Measurements from ENCODE around the gene HMSD. TPM values are rescaled to one million over a fixed set of nuclear protein-coding genes. Genes with fewer than 3 reads are reported as not detected.
A peak's percentile ranks its signal among the peaks of the same experiment; 100 is the strongest.

The HMSD gene
- polyA plus RNA-seq, 4 donors: 1.2 to 2.2 (median 1.6) TPM

- no peak for DNase-seq (ENCODE audit: low read depth in 4 of 4, low spot score in 2 of 4)
These were observed 4.7 kb downstream of the HMSD start for GRCh38 chr18:63953811-63954210.

GRCh38 chr18:63956755-63957154, 7.7 kb downstream of the HMSD start:
- no peak for DNase-seq (ENCODE audit: low read depth in 4 of 4, low spot score in 2 of 4)

- DNase-seq (ENCODE audit: low read depth in 4 of 4, low spot score in 2 of 4): no peak
These were observed 11.8 kb downstream of the HMSD start for GRCh38 chr18:63960891-63961290.

GRCh38 chr18:63961435-63961980, 12.4 kb downstream of the HMSD start:
- DNase-seq (ENCODE audit: low read depth in 4 of 4, low spot score in 2 of 4): no peak

GRCh38 chr18:63962137-63962536, 13.0 kb downstream of the HMSD start:
- DNase-seq (ENCODE audit: low read depth in 4 of 4, low spot score in 2 of 4): no peak

GRCh38 chr18:63963615-63964256, 14.6 kb downstream of the HMSD start:
- peak in 1 of 4 donors; percentile 28 for DNase-seq (ENCODE audit: low read depth in 4 of 4, low spot score in 2 of 4)

- DNase-seq (ENCODE audit: low read depth in 4 of 4, low spot score in 2 of 4): no peak
These were observed 15.8 kb downstream of the HMSD start for GRCh38 chr18:63964908-63965307.

GRCh38 chr18:63965716-63966330, 16.7 kb downstream of the HMSD start:
- DNase-seq (ENCODE audit: low read depth in 4 of 4, low spot score in 2 of 4): no peak

GRCh38 chr18:63969942-63970808, 21.1 kb downstream of the HMSD start, which contains the start of gene SERPINB8:
TSS of gene SERPINB8 (plus strand) at chr18:63970081. CDS start at chr18:63978309, 8,228 bp downstream.
- DNase-seq (ENCODE audit: low read depth in 4 of 4, low spot score in 2 of 4): peak; percentile 75 to 90 (median 85)

- peak in 1 of 4 donors; percentile 66 for DNase-seq (ENCODE audit: low read depth in 4 of 4, low spot score in 2 of 4)
These were observed 21.7 kb downstream of the HMSD start for GRCh38 chr18:63970809-63971205.

GRCh38 chr18:63971320-63972001, 22.4 kb downstream of the HMSD start:
- DNase-seq (ENCODE audit: low read depth in 4 of 4, low spot score in 2 of 4): no peak

- no peak for DNase-seq (ENCODE audit: low read depth in 4 of 4, low spot score in 2 of 4)
These were observed 22.9 kb downstream of the HMSD start for GRCh38 chr18:63972002-63972376.

- no peak for DNase-seq (ENCODE audit: low read depth in 4 of 4, low spot score in 2 of 4)
These were observed 25.9 kb downstream of the HMSD start for GRCh38 chr18:63974991-63975390.

GRCh38 chr18:63975628-63976027, 26.5 kb downstream of the HMSD start:
- DNase-seq (ENCODE audit: low read depth in 4 of 4, low spot score in 2 of 4): no peak

- no peak for DNase-seq (ENCODE audit: low read depth in 4 of 4, low spot score in 2 of 4)
These were observed 27.9 kb downstream of the HMSD start for GRCh38 chr18:63977040-63977439.

GRCh38 chr18:63979409-63979920, 30.4 kb downstream of the HMSD start:
- DNase-seq (ENCODE audit: low read depth in 4 of 4, low spot score in 2 of 4): peak in 2 of 4 donors; percentile 54 to 72

- no peak for DNase-seq (ENCODE audit: low read depth in 4 of 4, low spot score in 2 of 4)
These were observed 30.9 kb downstream of the HMSD start for GRCh38 chr18:63980027-63980426.

- no peak for DNase-seq (ENCODE audit: low read depth in 4 of 4, low spot score in 2 of 4)
These were observed 31.9 kb downstream of the HMSD start for GRCh38 chr18:63980896-63981460.

- DNase-seq (ENCODE audit: low read depth in 4 of 4, low spot score in 2 of 4): no peak
These were observed 32.6 kb downstream of the HMSD start for GRCh38 chr18:63981719-63982118.

- DNase-seq (ENCODE audit: low read depth in 4 of 4, low spot score in 2 of 4): no peak
These were observed 33.3 kb downstream of the HMSD start for GRCh38 chr18:63982361-63982760.

All from left renal cortex interstitium (tissue), 4 donors.